HepG2 (cell line): ENCODE results near the gene PRSS53. TPM values are rescaled to one million over a fixed set of nuclear protein-coding genes. Genes with fewer than 3 reads are reported as not detected.

Source experiments
- ARID4A ChIP-seq: sonication (generic); formaldehyde crosslinking; IDR thresholded peaks from 2 replicates; pipeline ENCODE4 v1.5.0; 2020; ENCODE audit warnings: mild to moderate bottlenecking, missing genetic modification reagents, borderline replicate concordance
- ARNT ChIP-seq: fragments of 450-650 bp; IDR thresholded peaks from 2 replicates; pipeline ENCODE4 v1.6.1; 2017
- NCOA1 ChIP-seq: sonication (generic); formaldehyde crosslinking; IDR thresholded peaks from 2 replicates; pipeline ENCODE4 v1.9.0; 2021; ENCODE audit warnings: missing genetic modification reagents
- NFIC ChIP-seq: IDR thresholded peaks from 2 replicates; pipeline ENCODE4 v1.6.1; 2012; ENCODE audit warnings: mild to moderate bottlenecking, low read length, inconsistent platforms
- NFRKB ChIP-seq: fragments of 450-650 bp; IDR thresholded peaks from 2 replicates; pipeline ENCODE4 v1.6.1; 2017
- SCMH1 ChIP-seq: sonication (generic); formaldehyde crosslinking; IDR thresholded peaks from 2 replicates; pipeline ENCODE4 v1.9.0; 2021; ENCODE audit warnings: missing genetic modification reagents, mild to moderate bottlenecking, borderline replicate concordance
- TRAFD1 ChIP-seq: sonication (generic); formaldehyde crosslinking; IDR thresholded peaks from 2 replicates; pipeline ENCODE4 v1.5.1; 2020; ENCODE audit warnings: missing genetic modification reagents, mild to moderate bottlenecking, borderline replicate concordance
- ZKSCAN5 ChIP-seq: sonication (generic); formaldehyde crosslinking; IDR thresholded peaks from 2 replicates; pipeline ENCODE4 v1.5.1; 2020; ENCODE audit warnings: mild to moderate bottlenecking, missing genetic modification reagents
- ZNF644 ChIP-seq: IDR thresholded peaks from 2 replicates; pipeline ENCODE4 v1.6.1; 2016; ENCODE audit warnings: low read depth
- ZNF737 ChIP-seq: sonication (generic); formaldehyde crosslinking; IDR thresholded peaks from 2 replicates; pipeline ENCODE4 v1.5.0; 2020; ENCODE audit warnings: missing genetic modification reagents, mild to moderate bottlenecking, borderline replicate concordance
- ZNF749 ChIP-seq: sonication (generic); formaldehyde crosslinking; IDR thresholded peaks from 2 replicates; pipeline ENCODE4 v1.8.0; 2022; ENCODE audit warnings: mild to moderate bottlenecking, missing genetic modification reagents, moderate library complexity, borderline replicate concordance
- ZNF772 ChIP-seq: sonication (generic); formaldehyde crosslinking; IDR thresholded peaks from 2 replicates; pipeline ENCODE4 v1.5.0; 2020; ENCODE audit warnings: mild to moderate bottlenecking, missing genetic modification reagents
- polyA plus RNA-seq, 8 experiments: library from polyadenylated mRNA; depleted of rRNA in 3 of 8; stranded (reverse) in 7 of 8; unstranded in 1 of 8; fragments of >200 nt; fragmentation: Illumina TruSeq in 4 of 8; extraction: Trizol in 4 of 8; gene quantifications; 2 replicates each; pipeline versions ENCODE4 v1.2.1 to v1.2.3, GENCODE V29; 2011 to 2016; ENCODE audit warnings: low read depth in 4 of 8, missing spikeins in 1 of 8, mixed read lengths in 1 of 8; ENCODE audit not compliant: insufficient read depth in 1 of 8
- total RNA-seq, 5 experiments: library from RNA; depleted of rRNA; stranded (reverse); fragments of >200 nt; fragmentation: Illumina TruSeq; extraction: Trizol; gene quantifications; 2 replicates each; pipeline ENCODE4 v1.2.3, GENCODE V29; 2016; ENCODE audit warnings: low read depth in 1 of 5
- TF ChIP-seq, protein P1 (sequence below): sonication (generic); formaldehyde crosslinking; conservative IDR thresholded peaks from 2 replicates; pipeline ENCODE4 v1.8.1; 2023; ENCODE audit warnings: missing genetic modification reagents
- TF ChIP-seq, protein P2 (sequence below): sonication (generic); formaldehyde crosslinking; IDR thresholded peaks from 2 replicates; pipeline ENCODE4 v1.5.0; 2020; ENCODE audit warnings: missing genetic modification reagents
- TF ChIP-seq, protein P3 (sequence below): sonication (generic); formaldehyde crosslinking; IDR thresholded peaks from 2 replicates; pipeline ENCODE4 v1.5.1; 2020; ENCODE audit warnings: mild to moderate bottlenecking, missing genetic modification reagents, borderline replicate concordance

The PRSS53 gene
- total and polyA plus RNA-seq, 2 of the 13 experiments (the other 11 are each of a cell fraction or from before 2014, with no cell fraction given): 2.2 to 7.4 TPM

GRCh38 chr16:31033709-31034492 lies 54.8 kb downstream of the PRSS53 start (continued):
- 0 out of 2 replicates have a peak, but pooled peaks have one; percentile 24 for TF ChIP-seq ZNF644
- TF ChIP-seq NFIC: no peak
- TF ChIP-seq, protein P1, sequence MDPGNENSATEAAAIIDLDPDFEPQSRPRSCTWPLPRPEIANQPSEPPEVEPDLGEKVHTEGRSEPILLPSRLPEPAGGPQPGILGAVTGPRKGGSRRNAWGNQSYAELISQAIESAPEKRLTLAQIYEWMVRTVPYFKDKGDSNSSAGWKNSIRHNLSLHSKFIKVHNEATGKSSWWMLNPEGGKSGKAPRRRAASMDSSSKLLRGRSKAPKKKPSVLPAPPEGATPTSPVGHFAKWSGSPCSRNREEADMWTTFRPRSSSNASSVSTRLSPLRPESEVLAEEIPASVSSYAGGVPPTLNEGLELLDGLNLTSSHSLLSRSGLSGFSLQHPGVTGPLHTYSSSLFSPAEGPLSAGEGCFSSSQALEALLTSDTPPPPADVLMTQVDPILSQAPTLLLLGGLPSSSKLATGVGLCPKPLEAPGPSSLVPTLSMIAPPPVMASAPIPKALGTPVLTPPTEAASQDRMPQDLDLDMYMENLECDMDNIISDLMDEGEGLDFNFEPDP: no peak
- TF ChIP-seq, protein P2, sequence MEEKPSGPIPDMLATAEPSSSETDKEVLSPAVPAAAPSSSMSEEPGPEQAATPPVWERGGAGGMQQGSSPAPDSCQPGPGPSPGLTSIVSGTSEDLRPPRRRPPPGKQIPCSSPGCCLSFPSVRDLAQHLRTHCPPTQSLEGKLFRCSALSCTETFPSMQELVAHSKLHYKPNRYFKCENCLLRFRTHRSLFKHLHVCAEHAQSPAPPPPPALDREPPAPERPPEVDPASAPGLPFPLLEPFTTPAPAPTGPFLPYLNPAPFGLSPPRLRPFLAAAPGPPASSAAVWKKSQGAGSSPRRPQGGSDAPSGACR (CRISPR knock-in tag): 0 out of 2 replicates have a peak, but pooled peaks have one; percentile 10
- TF ChIP-seq ZNF749 (CRISPR knock-in tag): no peak
- no peak for TF ChIP-seq ARNT
- TF ChIP-seq ZNF772 (CRISPR knock-in tag): 0 out of 2 replicates have a peak, but pooled peaks have one; percentile 18
- TF ChIP-seq NFRKB: no peak
- no peak; the same call in 1 of the 2 replicates for TF ChIP-seq ZNF737 (CRISPR knock-in tag)
- TF ChIP-seq TRAFD1 (CRISPR knock-in tag): no peak
- no peak for TF ChIP-seq NCOA1
- TF ChIP-seq, protein P3, sequence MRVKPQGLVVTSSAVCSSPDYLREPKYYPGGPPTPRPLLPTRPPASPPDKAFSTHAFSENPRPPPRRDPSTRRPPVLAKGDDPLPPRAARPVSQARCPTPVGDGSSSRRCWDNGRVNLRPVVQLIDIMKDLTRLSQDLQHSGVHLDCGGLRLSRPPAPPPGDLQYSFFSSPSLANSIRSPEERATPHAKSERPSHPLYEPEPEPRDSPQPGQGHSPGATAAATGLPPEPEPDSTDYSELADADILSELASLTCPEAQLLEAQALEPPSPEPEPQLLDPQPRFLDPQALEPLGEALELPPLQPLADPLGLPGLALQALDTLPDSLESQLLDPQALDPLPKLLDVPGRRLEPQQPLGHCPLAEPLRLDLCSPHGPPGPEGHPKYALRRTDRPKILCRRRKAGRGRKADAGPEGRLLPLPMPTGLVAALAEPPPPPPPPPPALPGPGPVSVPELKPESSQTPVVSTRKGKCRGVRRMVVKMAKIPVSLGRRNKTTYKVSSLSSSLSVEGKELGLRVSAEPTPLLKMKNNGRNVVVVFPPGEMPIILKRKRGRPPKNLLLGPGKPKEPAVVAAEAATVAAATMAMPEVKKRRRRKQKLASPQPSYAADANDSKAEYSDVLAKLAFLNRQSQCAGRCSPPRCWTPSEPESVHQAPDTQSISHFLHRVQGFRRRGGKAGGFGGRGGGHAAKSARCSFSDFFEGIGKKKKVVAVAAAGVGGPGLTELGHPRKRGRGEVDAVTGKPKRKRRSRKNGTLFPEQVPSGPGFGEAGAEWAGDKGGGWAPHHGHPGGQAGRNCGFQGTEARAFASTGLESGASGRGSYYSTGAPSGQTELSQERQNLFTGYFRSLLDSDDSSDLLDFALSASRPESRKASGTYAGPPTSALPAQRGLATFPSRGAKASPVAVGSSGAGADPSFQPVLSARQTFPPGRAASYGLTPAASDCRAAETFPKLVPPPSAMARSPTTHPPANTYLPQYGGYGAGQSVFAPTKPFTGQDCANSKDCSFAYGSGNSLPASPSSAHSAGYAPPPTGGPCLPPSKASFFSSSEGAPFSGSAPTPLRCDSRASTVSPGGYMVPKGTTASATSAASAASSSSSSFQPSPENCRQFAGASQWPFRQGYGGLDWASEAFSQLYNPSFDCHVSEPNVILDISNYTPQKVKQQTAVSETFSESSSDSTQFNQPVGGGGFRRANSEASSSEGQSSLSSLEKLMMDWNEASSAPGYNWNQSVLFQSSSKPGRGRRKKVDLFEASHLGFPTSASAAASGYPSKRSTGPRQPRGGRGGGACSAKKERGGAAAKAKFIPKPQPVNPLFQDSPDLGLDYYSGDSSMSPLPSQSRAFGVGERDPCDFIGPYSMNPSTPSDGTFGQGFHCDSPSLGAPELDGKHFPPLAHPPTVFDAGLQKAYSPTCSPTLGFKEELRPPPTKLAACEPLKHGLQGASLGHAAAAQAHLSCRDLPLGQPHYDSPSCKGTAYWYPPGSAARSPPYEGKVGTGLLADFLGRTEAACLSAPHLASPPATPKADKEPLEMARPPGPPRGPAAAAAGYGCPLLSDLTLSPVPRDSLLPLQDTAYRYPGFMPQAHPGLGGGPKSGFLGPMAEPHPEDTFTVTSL (CRISPR knock-in tag): no peak
- TF ChIP-seq ARID4A: peak; percentile 67; the same call in 1 of the 2 replicates
- TF ChIP-seq SCMH1 (CRISPR knock-in tag): no peak
- 0 out of 2 replicates have a peak, but pooled peaks have one; percentile 18 for TF ChIP-seq ZKSCAN5 (CRISPR knock-in tag)
